ENCODE measurements around the gene ZCCHC13.
"Not testable (repeated sequence)": the region's sequence is repeated elsewhere in the genome, so short reads cannot be mapped to it uniquely, and the experiment has no call there.

ZCCHC13 gene

DNA sequence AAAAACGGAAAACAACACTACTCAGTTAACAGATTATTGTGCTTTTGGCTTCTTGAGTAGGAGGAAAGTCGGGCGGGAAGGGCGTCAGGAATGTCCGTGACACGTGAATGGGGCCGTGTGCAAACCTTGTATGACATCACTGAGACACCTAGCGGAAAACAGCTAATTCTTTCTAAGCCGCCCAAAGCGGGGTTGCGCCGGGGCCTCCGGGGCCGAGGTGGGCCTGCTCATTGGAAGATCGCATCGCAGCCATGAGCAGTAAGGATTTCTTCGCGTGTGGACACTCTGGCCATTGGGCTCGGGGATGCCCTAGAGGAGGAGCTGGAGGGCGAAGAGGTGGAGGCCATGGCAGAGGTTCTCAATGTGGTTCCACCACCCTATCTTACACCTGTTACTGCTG lies at the start of gene ZCCHC13:
ZCCHC13 (plus strand) TSS at position 165 of the 400 bp plus-strand sequence; CDS start at position 252, 87 bp downstream.
- H4K20me1 ChIP-seq (ENCODE audit: insufficient read depth, low read length) = no peaks in the 10 kb centered on the region
- no peaks in the 10 kb centered on the region for H3K27me3 ChIP-seq (ENCODE audit: insufficient read depth, low read length)
- H3K9ac ChIP-seq (ENCODE audit: low read length) = no peak within 1 kb of the TSS
- no peak for TF ChIP-seq EZH2 (IDR thresholded peaks at IDR 0.05; ENCODE audit: borderline replicate concordance, low read length)
- TF ChIP-seq, protein P1, sequence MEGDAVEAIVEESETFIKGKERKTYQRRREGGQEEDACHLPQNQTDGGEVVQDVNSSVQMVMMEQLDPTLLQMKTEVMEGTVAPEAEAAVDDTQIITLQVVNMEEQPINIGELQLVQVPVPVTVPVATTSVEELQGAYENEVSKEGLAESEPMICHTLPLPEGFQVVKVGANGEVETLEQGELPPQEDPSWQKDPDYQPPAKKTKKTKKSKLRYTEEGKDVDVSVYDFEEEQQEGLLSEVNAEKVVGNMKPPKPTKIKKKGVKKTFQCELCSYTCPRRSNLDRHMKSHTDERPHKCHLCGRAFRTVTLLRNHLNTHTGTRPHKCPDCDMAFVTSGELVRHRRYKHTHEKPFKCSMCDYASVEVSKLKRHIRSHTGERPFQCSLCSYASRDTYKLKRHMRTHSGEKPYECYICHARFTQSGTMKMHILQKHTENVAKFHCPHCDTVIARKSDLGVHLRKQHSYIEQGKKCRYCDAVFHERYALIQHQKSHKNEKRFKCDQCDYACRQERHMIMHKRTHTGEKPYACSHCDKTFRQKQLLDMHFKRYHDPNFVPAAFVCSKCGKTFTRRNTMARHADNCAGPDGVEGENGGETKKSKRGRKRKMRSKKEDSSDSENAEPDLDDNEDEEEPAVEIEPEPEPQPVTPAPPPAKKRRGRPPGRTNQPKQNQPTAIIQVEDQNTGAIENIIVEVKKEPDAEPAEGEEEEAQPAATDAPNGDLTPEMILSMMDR (IDR thresholded peaks at IDR 0.05; ENCODE audit: low read length) = no peak
- H3K27ac ChIP-seq (ENCODE audit: low read depth, low read length, poor library complexity, severe bottlenecking) = no peak within 1 kb of the TSS
- no peaks in the 10 kb centered on the region for H3K79me2 ChIP-seq (ENCODE audit: insufficient read depth, low read length)
- no peaks in the 10 kb centered on the region for H3K4me1 ChIP-seq (ENCODE audit: insufficient read depth, low read length, severe bottlenecking)
- no peak within 1 kb of the TSS for H2AFZ ChIP-seq (ENCODE audit: low read length)
- H3K9me2 ChIP-seq (ENCODE audit: low read depth, low read length) = no peaks in the 10 kb centered on the region
- H3K9me3 ChIP-seq (ENCODE audit: low read length) = no peaks in the 10 kb centered on the region
- H3K4me2 ChIP-seq (ENCODE audit: low read length) = no peak within 1 kb of the TSS
- no peak within 1 kb of the TSS for H3K4me3 ChIP-seq (ENCODE audit: low read depth, low read length, poor library complexity, severe bottlenecking)
- no peaks in the 10 kb centered on the region for H3F3A ChIP-seq (ENCODE audit: insufficient read depth, low read length)
- no peaks in the 10 kb centered on the region for H3K36me3 ChIP-seq (ENCODE audit: insufficient read depth, low read length)

DNA sequence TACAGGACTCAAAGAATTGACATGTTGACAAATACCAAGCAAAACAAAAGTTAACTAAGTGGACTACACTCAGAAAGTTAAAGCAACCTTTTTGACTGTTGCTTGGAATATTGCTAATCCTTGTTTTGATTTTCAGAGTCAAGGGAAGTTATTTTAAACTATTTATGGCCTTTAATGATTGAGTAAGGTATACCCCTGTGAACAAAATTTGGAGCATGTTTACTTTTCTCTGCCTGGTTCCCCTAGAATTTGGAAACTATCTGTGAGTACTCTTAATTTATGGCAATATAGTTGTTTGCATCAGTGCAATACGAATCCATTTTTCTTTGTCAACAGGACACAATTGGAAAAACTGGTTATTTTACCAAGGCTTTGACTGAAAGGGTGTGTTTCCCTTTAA lies 45.9 kb upstream of the ZCCHC13 start:
- not testable (repeated sequence) for H3K27me3 ChIP-seq (ENCODE audit: insufficient read depth, low read length); H3K4me1 ChIP-seq (ENCODE audit: insufficient read depth, low read length, severe bottlenecking)

DNA sequence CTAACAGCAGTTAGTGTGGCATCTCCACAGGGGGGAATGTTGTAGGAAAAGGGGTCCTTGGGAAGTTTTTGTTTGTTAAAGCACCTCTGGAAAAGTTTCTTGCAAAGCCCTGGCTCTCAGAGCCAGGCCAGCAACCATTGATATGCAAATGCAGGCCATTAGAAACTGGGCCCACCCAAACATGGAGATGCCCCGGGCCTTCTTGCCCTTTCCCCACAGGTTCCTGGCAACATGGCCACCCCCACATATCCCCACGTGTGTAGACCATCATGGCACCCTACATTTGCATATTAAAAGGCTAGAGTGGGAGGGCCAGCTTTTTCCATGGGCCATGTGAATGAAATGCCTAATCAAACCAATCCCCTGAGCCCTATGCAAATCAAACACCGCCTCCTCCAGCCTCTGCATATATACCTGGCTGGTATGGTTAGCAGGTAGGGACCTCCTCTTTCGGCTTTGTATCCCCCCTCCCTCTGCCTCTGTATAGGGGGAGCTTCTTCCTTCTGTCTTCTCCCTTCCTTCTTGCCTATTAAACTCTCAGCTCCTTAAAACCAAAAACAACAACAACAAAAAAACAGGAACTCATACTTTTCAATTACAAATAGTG lies 44.0 kb upstream of the ZCCHC13 start:
- Histone ChIP-seq H3K9me2 (ENCODE audit: low read depth, low read length) (no peaks in the 10 kb centered on the region), H3K79me2 (ENCODE audit: insufficient read depth, low read length) (no peaks in the 10 kb centered on the region), H3K9ac (ENCODE audit: low read length) (no peak overlapping the region), H3K9me3 (ENCODE audit: low read length) (no peaks in the 10 kb centered on the region), H3K4me2 (ENCODE audit: low read length) (no peak overlapping the region), H2AFZ (ENCODE audit: low read length) (no peak overlapping the region), H3K4me3 (ENCODE audit: low read depth, low read length, poor library complexity, severe bottlenecking) (no peak overlapping the region), H3K36me3 (ENCODE audit: insufficient read depth, low read length) (peaks cover 63% of the 10 kb centered on the region), H3K27me3 (ENCODE audit: insufficient read depth, low read length) (no peaks in the 10 kb centered on the region), H3K4me1 (ENCODE audit: insufficient read depth, low read length, severe bottlenecking) (no peaks in the 10 kb centered on the region), H3K27ac (ENCODE audit: low read depth, low read length, poor library complexity, severe bottlenecking) (no peak overlapping the region), H4K20me1 (ENCODE audit: insufficient read depth, low read length) (no peaks in the 10 kb centered on the region), H3F3A (ENCODE audit: insufficient read depth, low read length) (no peaks in the 10 kb centered on the region)
- TF ChIP-seq EZH2 (IDR thresholded peaks at IDR 0.05; ENCODE audit: borderline replicate concordance, low read length) = no peak
- TF ChIP-seq, protein P1 (IDR thresholded peaks at IDR 0.05; ENCODE audit: low read length) = no peak

More for the DNA sequence above, 45.9 kb upstream of the ZCCHC13 start:
- not testable (repeated sequence) for H3K9me2 ChIP-seq (ENCODE audit: low read depth, low read length); H3K9me3 ChIP-seq (ENCODE audit: low read length); H3F3A ChIP-seq (ENCODE audit: insufficient read depth, low read length); H3K9ac ChIP-seq (ENCODE audit: low read length); H2AFZ ChIP-seq (ENCODE audit: low read length); H3K27ac ChIP-seq (ENCODE audit: low read depth, low read length, poor library complexity, severe bottlenecking); H3K4me2 ChIP-seq (ENCODE audit: low read length); H3K4me3 ChIP-seq (ENCODE audit: low read depth, low read length, poor library complexity, severe bottlenecking); H3K79me2 ChIP-seq (ENCODE audit: insufficient read depth, low read length); H4K20me1 ChIP-seq (ENCODE audit: insufficient read depth, low read length)
- peaks cover 56% of the 10 kb centered on the region for H3K36me3 ChIP-seq (ENCODE audit: insufficient read depth, low read length)

All from OCI-LY1 (cell line).